Fibroblast of lung (primary cell): ENCODE results near the gene ROBO1.

Source experiments
- EZH2 ChIP-seq: IDR thresholded peaks from 2 replicates; pipeline ENCODE4 v1.5.1; 2012; ENCODE audit warnings: low read length, control low read depth, mild to moderate bottlenecking; ENCODE audit errors: missing control alignments
- TF ChIP-seq, protein P1 (sequence below), 2 donors: IDR thresholded peaks in 1 of 2; conservative IDR thresholded peaks in 1 of 2; 1 replicate in 1 of 2; 2 replicates in 1 of 2; pipeline ENCODE4 v1.5.1; 2011 to 2012; ENCODE audit warnings: low read length in 2 of 2, control low read depth in 1 of 2, inconsistent platforms in 1 of 2, low read depth in 1 of 2, mild to moderate bottlenecking in 1 of 2

DNA sequence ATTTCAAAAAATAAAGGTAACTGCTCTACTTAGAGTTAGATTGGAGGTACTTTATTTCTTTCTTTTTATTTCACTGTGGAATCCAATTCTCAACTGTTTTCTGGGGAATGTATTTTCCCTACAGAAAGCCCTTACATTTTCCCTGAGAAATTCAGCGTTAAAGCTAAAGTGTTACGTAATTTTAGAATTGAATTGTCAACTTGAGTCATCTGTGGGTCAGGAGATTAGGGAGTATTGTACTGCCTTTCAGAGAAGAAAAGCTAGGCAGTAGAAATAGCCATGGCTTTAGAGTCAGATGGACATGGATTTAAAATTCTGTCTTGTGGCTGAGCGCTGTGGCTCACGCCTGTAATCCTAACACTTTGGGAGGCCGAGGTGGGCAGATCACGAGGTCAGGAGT is 728.6 kb downstream of the ROBO1 start:
- TF ChIP-seq, protein P1, sequence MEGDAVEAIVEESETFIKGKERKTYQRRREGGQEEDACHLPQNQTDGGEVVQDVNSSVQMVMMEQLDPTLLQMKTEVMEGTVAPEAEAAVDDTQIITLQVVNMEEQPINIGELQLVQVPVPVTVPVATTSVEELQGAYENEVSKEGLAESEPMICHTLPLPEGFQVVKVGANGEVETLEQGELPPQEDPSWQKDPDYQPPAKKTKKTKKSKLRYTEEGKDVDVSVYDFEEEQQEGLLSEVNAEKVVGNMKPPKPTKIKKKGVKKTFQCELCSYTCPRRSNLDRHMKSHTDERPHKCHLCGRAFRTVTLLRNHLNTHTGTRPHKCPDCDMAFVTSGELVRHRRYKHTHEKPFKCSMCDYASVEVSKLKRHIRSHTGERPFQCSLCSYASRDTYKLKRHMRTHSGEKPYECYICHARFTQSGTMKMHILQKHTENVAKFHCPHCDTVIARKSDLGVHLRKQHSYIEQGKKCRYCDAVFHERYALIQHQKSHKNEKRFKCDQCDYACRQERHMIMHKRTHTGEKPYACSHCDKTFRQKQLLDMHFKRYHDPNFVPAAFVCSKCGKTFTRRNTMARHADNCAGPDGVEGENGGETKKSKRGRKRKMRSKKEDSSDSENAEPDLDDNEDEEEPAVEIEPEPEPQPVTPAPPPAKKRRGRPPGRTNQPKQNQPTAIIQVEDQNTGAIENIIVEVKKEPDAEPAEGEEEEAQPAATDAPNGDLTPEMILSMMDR (conservative IDR thresholded peaks at IDR 0.05 in 1 of 2, IDR thresholded peaks at IDR 0.05 in 1 of 2; ENCODE audit: low read depth in 1 of 2, low read length in 2 of 2), result no peak
- no peak for TF ChIP-seq EZH2
